Measurements from ENCODE around the gene PLEKHM2. TPM values are rescaled to one million over a fixed set of nuclear protein-coding genes. Genes with fewer than 3 reads are reported as not detected.
A peak's percentile ranks its signal among the peaks of the same experiment; 100 is the strongest.

Gene PLEKHM2
- polyA plus RNA-seq, 1 donor from 2014 or later: 40.1 TPM

- Histone ChIP-seq H2AFZ (ENCODE audit: low read depth, low read length) (peak overlapping the region; percentile 8), H3K27me3 (ENCODE audit: insufficient read depth, low read depth, low read length) (peaks cover 15% of the 10 kb centered on the region), H3K9ac (ENCODE audit: low read length) (peak overlapping the region; percentile 85), H3K27ac (ENCODE audit: low read length) (no peak overlapping the region), H4K20me1 (ENCODE audit: insufficient read depth) (no peaks in the 10 kb centered on the region), H3K36me3 (ENCODE audit: insufficient read depth, low read length) (no peaks in the 10 kb centered on the region), H3F3A (ENCODE audit: insufficient read depth, low read length, poor library complexity, severe bottlenecking) (no peaks in the 10 kb centered on the region), H3K79me2 (replicated peaks; ENCODE audit: insufficient read depth, low read length) (peaks cover 6% of the 10 kb centered on the region), H3K9me2 (ENCODE audit: insufficient read depth, low read length) (no peaks in the 10 kb centered on the region), H3K4me3 (ENCODE audit: low read length) (peak overlapping the region; percentile 84), H3K9me3 (ENCODE audit: low read length) (no peaks in the 10 kb centered on the region), H3K4me2 (ENCODE audit: low read length) (peak overlapping the region; percentile 36)
- TF ChIP-seq CTCF (IDR thresholded peaks at IDR 0.05; ENCODE audit: poor library complexity, severe bottlenecking) (no peak), POLR2AphosphoS5 (IDR thresholded peaks at IDR 0.05) (no peak), EP300 (conservative IDR thresholded peaks at IDR 0.05; ENCODE audit: poor library complexity, severe bottlenecking) (no peak), SMC3 (conservative IDR thresholded peaks at IDR 0.05; ENCODE audit: poor library complexity) (no peak), MXI1 (conservative IDR thresholded peaks at IDR 0.05; ENCODE audit: poor library complexity, severe bottlenecking) (no peak), RAD21 (conservative IDR thresholded peaks at IDR 0.05) (no peak), EZH2 (IDR thresholded peaks at IDR 0.05; ENCODE audit: borderline replicate concordance, insufficient read depth, low read length, poor library complexity, severe bottlenecking) (no peak), REST (IDR thresholded peaks at IDR 0.05; ENCODE audit: borderline replicate concordance) (no peak), TAF1 (IDR thresholded peaks at IDR 0.05; ENCODE audit: low read depth) (no peak)
These were observed 73.6 kb downstream of the PLEKHM2 start for GRCh38 chr1:15757575-15758342.

- peak within 1 kb of the TSS; percentile 84 for H3K4me3 ChIP-seq (ENCODE audit: low read length)
- peaks cover 15% of the 10 kb centered on the region for H3K27me3 ChIP-seq (ENCODE audit: insufficient read depth, low read depth, low read length)
- H4K20me1 ChIP-seq (ENCODE audit: insufficient read depth): no peaks in the 10 kb centered on the region
- H3K9me2 ChIP-seq (ENCODE audit: insufficient read depth, low read length): no peaks in the 10 kb centered on the region
- peak within 1 kb of the TSS; percentile 8 for H2AFZ ChIP-seq (ENCODE audit: low read depth, low read length)
- peak within 1 kb of the TSS; percentile 61 for H3K4me2 ChIP-seq (ENCODE audit: low read length)
- peaks cover 6% of the 10 kb centered on the region for H3K79me2 ChIP-seq (replicated peaks; ENCODE audit: insufficient read depth, low read length)
- H3K9me3 ChIP-seq (ENCODE audit: low read length): no peaks in the 10 kb centered on the region
- H3K36me3 ChIP-seq (ENCODE audit: insufficient read depth, low read length): no peaks in the 10 kb centered on the region
- H3K27ac ChIP-seq (ENCODE audit: low read length): peak within 1 kb of the TSS; percentile 31
- no peaks in the 10 kb centered on the region for H3F3A ChIP-seq (ENCODE audit: insufficient read depth, low read length, poor library complexity, severe bottlenecking)
- peak within 1 kb of the TSS; percentile 85 for H3K9ac ChIP-seq (ENCODE audit: low read length)
- TF ChIP-seq SMC3 (conservative IDR thresholded peaks at IDR 0.05; ENCODE audit: poor library complexity) (no peak), CTCF (IDR thresholded peaks at IDR 0.05; ENCODE audit: poor library complexity, severe bottlenecking) (no peak), EZH2 (IDR thresholded peaks at IDR 0.05; ENCODE audit: borderline replicate concordance, insufficient read depth, low read length, poor library complexity, severe bottlenecking) (no peak), RAD21 (conservative IDR thresholded peaks at IDR 0.05) (no peak), EP300 (conservative IDR thresholded peaks at IDR 0.05; ENCODE audit: poor library complexity, severe bottlenecking) (no peak), POLR2AphosphoS5 (IDR thresholded peaks at IDR 0.05) (no peak), REST (IDR thresholded peaks at IDR 0.05; ENCODE audit: borderline replicate concordance) (no peak)
These were observed 74.3 kb downstream of the PLEKHM2 start, which contains the start of gene FBLIM1 for GRCh38 chr1:15758343-15758931. Gene FBLIM1 (plus strand): TSS chr1:15758795. CDS start chr1:15764984, 6,189 bp downstream.
